Stimulated activated CD4-positive, alpha-beta T cell treated with anti-CD3 and anti-CD28 coated beads, Interleukin-1b, Interleukin-23, amount 100 ng/mL, for 4 hours (primary cell): ENCODE results near the gene CCT2.

Experiments
- DNase-seq, 2 donors: peaks; one replicate each; pipeline ENCODE4 v3.0.0-alpha.2; 2020; ENCODE audit warnings: low read depth in 2 of 2

The CCT2 gene

GRCh38 chr12:69585189-69586062 is at the start of gene CCT2:
Gene CCT2, plus strand, starts transcription at chr12:69585459. Its CDS starts 63 bp downstream, at chr12:69585522.
- DNase-seq = peak; percentile 95

- no peak for DNase-seq
These were observed 44.3 kb upstream of the CCT2 start for GRCh38 chr12:69540987-69541386.

- no peak for DNase-seq
These were observed 41.2 kb upstream of the CCT2 start for GRCh38 chr12:69544087-69544486.

- no peak for DNase-seq
These were observed 40.2 kb upstream of the CCT2 start for GRCh38 chr12:69545081-69545480.

DNA sequence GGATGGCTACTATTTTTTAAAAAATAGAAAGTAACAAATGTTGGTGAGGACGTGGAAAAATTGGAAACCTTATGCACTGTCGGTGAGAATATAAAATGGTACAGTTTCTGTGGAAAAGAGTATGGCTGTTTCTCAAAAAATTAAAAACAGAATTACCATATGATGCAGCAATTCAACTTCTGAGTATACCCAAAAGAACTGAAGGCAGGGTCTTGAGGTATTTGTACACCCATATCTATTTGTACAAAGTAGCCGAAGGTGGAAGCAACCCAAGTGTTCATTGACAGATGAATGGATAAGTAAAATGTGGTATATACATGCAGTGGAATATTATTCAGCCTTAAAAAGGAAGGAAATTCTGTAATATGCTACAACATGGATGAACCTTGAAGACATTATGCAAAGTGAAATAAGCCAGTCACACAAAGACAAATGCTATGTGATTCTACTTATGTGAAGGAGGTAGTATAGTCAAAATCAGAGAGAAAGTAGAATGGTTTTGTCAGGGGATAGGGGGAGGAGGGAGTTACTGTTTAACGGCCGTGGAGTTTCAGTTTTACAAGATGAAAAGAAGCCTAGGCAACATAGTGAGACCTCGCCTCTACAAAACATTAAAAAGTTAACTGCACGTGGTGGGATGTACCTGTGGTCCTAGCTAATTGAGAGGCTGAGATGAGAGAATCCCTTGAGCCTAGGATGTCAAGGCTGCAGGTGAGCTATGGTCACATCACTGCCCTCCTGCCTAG is 38.4 kb upstream of the CCT2 start:
- DNase-seq = no peak

DNA sequence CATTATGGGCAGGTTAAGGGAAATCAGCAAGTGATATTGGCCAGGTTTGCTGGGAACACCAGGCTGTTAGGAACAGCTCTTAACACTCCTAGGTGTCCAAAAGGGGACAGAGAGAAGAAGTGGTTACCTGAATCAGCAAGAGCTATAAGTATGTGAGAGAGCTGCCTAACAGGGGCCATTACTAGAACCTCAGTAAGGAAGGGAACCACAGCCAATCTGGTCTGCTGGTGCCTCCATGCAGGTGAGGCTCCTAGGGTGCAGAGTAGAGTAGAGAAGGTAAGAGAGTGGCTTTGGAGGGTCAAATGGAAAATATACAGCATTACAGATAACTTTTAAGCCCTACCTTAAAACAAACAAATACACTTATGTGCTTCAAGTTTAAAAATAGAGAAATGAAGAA is 36.6 kb upstream of the CCT2 start:
- no peak for DNase-seq

- DNase-seq = no peak
These were observed 34.5 kb upstream of the CCT2 start for GRCh38 chr12:69550569-69551350.

DNA sequence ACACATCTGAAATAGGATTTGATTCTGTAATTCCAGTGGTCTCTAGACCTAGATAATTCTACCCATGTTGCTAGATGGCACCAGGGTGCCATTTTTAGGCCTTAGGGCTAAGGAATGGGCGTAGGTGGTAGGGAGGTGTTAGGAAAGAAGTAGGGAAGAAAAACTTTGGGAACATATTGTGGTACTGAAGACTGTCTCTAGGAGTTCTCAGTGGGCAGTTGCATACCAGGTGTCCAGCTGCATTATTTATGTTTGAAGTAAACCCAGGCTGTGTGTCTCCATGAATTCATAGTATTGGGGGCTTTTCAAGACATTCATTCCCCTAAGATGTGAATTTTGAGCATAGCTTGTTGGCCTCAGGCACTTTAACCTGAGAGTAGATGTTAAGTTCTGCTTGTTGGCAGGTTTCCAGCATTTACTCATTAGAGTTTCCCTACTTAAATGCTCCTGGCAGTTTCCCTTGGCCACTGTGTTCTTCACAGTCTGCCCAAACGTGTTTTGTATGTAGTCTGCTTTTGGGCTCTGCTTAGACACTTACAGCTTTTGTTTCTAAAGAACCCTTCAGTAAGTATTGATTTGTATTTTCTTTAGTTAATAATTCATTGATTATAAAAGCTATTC is 31.5 kb upstream of the CCT2 start:
- DNase-seq = no peak

DNA sequence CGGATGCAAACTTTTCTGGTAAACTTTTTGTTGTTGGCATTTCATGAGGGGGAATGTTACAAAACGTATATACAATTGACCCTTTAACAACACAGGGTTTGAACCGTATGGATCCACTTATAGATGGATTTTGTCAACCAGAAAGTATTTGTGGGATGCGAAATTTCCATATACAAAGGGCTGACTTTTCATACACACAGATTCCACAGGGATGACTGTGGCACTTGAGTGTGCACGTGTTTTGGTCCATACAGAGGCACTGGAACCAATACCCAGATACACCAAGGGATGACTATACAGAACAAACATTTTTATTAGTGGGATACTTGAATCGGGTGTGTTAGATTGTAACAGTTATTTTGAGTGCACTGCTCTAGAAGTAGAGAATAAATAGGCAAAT is 29.8 kb upstream of the CCT2 start:
- DNase-seq = no peak

DNA sequence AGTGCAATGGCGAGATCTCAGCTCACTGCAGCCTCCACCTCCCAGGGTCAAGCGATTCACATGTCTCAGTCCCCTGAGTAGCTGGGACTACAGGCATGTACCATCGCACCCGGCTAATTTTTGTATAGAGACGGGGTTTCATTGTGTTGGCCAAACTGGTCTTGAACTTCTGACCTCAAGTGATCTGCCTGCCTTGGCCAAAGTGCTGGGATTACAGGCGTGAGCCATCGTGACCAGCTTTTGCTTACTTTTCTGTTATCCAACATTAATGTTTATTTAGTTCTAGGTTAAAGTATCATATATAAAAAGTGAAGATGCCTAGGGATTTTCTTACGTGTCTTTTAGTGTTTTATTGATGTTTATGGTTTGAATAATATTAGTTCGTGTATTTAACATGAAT is 28.9 kb upstream of the CCT2 start:
- DNase-seq = no peak

DNA sequence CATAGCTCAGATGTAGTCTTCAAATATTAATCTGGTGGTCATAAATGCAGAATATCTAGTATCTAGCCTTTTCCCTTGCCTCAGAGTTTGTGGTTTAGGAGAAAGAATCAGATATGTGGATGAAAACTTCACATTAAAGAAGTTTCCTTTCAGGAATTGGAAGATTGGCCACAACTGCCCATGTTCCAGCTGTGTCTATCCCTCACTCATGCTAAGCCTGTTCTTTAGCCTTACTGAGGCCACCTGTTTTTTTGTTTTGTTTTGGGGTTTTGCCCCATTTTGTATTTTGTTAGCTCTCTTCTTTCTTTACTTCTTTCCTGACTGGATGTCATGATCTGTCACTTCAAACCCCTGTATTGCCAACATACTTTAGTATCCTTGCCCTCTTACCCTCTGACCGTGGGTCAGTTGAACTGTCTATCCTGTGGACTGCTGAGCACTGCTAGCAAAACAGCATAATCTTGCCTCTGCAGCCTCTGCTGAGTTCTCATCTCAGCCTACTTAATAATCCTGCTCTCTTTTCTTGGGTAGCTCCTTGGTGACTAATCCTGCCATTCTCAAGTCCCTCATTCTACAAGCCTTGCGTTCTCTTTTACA is 22.0 kb upstream of the CCT2 start:
- no peak for DNase-seq

GRCh38 chr12:69566603-69567002 is 18.7 kb upstream of the CCT2 start:
- DNase-seq = no peak

DNA sequence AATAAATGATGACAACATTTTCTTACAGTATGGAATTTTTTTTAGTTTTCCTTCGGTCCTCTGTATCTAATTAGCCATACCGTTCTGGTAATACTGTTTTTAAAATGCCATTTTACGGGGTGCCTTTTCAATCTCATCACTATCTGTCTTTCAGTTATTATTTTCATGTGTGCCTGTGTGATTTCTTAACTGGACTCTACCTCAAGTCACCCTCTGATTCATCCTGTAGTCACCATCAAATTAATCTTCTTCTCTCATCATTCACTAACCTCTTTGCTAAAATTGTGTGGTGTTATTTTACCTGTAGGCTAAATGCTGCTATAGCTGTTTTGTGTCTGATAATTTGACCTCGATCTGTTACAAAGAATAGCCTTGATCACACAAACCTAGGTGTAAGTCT is 16.0 kb upstream of the CCT2 start:
- no peak for DNase-seq

DNA sequence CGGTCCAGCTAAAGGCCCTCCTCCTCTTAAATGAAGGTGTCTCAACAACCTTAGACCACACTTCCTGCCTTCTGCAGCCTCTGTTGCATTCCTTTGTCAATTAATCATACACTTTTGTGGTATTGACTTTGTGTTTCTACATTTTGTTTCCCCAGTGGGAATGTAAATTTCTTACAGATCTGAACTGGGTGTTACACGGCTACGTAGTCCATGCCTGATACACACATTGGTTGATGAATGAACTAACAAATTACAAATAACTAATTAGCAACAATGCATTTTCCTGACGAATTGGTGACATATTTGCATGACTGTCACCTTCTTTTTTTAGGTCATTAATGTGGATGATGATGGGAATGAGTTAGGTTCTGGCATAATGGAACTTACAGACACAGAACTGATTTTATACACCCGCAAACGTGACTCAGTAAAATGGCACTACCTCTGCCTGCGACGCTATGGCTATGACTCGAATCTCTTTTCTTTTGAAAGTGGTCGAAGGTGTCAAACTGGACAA is 15.2 kb upstream of the CCT2 start:
- no peak for DNase-seq

GRCh38 chr12:69570545-69571399 is 14.5 kb upstream of the CCT2 start:
- peak; percentile 21 to 52 for DNase-seq

- no peak for DNase-seq
These were observed 9.9 kb upstream of the CCT2 start for GRCh38 chr12:69575346-69575745.

DNA sequence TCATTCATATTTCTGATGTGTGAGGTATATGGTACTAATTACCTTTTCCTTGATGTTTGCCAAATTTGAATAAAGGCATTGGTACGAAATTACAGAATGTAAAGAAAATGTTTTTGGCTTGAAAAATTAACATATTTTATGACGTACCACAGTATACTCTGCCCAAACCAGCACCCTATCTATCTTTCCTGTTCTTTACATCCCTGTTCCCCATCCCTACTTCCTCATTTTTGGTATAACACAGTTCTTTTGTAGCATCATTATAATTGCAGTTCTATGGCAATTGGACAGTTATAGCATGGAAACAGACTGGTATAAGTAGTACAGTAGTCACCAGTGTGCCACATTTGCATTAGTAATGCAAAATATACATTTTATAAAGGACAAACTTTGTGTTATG is 7.0 kb upstream of the CCT2 start:
- no peak for DNase-seq

DNA sequence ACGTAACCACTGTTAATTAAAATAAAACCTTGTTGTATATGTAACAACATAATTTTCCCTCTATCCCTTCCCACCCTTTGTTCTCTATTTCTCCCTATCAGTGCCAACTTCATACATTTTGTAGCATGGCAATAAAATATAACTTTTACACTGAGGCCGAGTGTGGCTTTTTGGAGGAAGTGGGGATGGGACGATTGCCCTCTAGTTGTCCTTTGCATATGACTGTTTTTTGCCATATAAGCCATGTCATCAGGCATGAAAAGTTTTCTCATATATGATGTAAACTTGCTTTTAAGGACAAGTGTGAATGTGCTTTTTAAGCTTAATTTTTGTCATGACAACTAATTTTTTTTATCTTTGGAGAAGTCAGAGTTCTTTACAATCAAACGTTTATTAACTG is 6.2 kb upstream of the CCT2 start:
- DNase-seq = no peak

- no peak for DNase-seq
These were observed 5.2 kb upstream of the CCT2 start for GRCh38 chr12:69580074-69580473.

- no peak for DNase-seq
These were observed 2.1 kb upstream of the CCT2 start for GRCh38 chr12:69583203-69583602.
